Measurements from ENCODE around the gene EVC.
"Not testable (repeated sequence)": the region's sequence is repeated elsewhere in the genome, so short reads cannot be mapped to it uniquely, and the experiment has no call there.

The EVC gene

GRCh38 chr4:5795580-5795979, 84.6 kb downstream of the EVC start:
- no peak for DNase-seq

GRCh38 chr4:5796976-5797375, 86.0 kb downstream of the EVC start:
- no peak for DNase-seq

GRCh38 chr4:5797866-5798265, 86.9 kb downstream of the EVC start:
- no peak for DNase-seq

- no peak for DNase-seq
Observed at GRCh38 chr4:5798462-5798861, 87.5 kb downstream of the EVC start.

- no peak for DNase-seq
Observed at GRCh38 chr4:5798946-5799345, 87.9 kb downstream of the EVC start.

- no peak for DNase-seq
Observed at GRCh38 chr4:5799406-5799805, 88.4 kb downstream of the EVC start.

- no peak for DNase-seq
Observed at GRCh38 chr4:5800496-5800895, 89.5 kb downstream of the EVC start.

- DNase-seq: no peak
Observed at GRCh38 chr4:5801696-5802095, 90.7 kb downstream of the EVC start.

GRCh38 chr4:5802565-5802964, 91.6 kb downstream of the EVC start:
- DNase-seq: no peak

GRCh38 chr4:5804656-5805055, 93.7 kb downstream of the EVC start:
- DNase-seq: no peak

- no peak for DNase-seq
Observed at GRCh38 chr4:5805270-5805669, 94.3 kb downstream of the EVC start.

GRCh38 chr4:5808081-5808741, 97.2 kb downstream of the EVC start:
- peak in 1 of 2 experiments; percentile 41 for DNase-seq

GRCh38 chr4:5809216-5809776, 98.3 kb downstream of the EVC start:
- no peak for DNase-seq

GRCh38 chr4:5810151-5810550, 99.2 kb downstream of the EVC start:
- DNase-seq: no peak

- DNase-seq: no peak
Observed at GRCh38 chr4:5810770-5811430, 99.9 kb downstream of the EVC start.

GRCh38 chr4:5812057-5812456, 101.1 kb downstream of the EVC start:
- DNase-seq: not testable (repeated sequence)

GRCh38 chr4:5812506-5813229, 101.7 kb downstream of the EVC start:
- peak; percentile 62 to 74 for DNase-seq

- no peak for DNase-seq
Observed at GRCh38 chr4:5813882-5814255, 102.9 kb downstream of the EVC start.

GRCh38 chr4:5814421-5814820, 103.4 kb downstream of the EVC start:
- no peak for DNase-seq

GRCh38 chr4:5815641-5816040, 104.6 kb downstream of the EVC start:
- DNase-seq: no peak

GRCh38 chr4:5816101-5816500, 105.1 kb downstream of the EVC start:
- DNase-seq: no peak

GRCh38 chr4:5816851-5817375, 105.9 kb downstream of the EVC start:
- no peak for DNase-seq

- DNase-seq: no peak
Observed at GRCh38 chr4:5821665-5822358, 110.8 kb downstream of the EVC start.

Measured in NCI-H2081 (cell line).